GM23338 (cell line): ENCODE data around the gene GRK4.

ENCODE experiments used
- CREB1 ChIP-seq: fragments of 250-450 bp; sonication (Bioruptor Pico); IDR thresholded peaks from 2 replicates; pipeline ENCODE4 v1.5.0; 2020; ENCODE audit warnings: low read depth, mild to moderate bottlenecking, moderate library complexity
- EZH2 ChIP-seq: fragments of 200-600 bp; sonication (generic); IDR thresholded peaks from one replicate; pipeline ENCODE4 v1.8.0; 2017; ENCODE audit warnings: antibody characterized with exemption, mild to moderate bottlenecking, low read depth; ENCODE audit not compliant: unreplicated experiment
- EZH2phosphoT487 ChIP-seq: fragments of 200-600 bp; sonication (generic); IDR thresholded peaks from one replicate; pipeline ENCODE4 v1.8.1; 2018; ENCODE audit warnings: antibody characterized with exemption; ENCODE audit not compliant: unreplicated experiment
- JUNB ChIP-seq: IDR thresholded peaks from one replicate; pipeline ENCODE4 v1.6.1; 2016; ENCODE audit warnings: antibody characterized with exemption; ENCODE audit not compliant: unreplicated experiment
- POLR2AphosphoS5 ChIP-seq: IDR thresholded peaks from 2 replicates; pipeline ENCODE4 v1.6.1; 2016; ENCODE audit warnings: antibody characterized with exemption, low read depth
- STAT1 ChIP-seq: IDR thresholded peaks from one replicate; pipeline ENCODE4 v1.6.1; 2016; ENCODE audit warnings: antibody characterized with exemption; ENCODE audit not compliant: unreplicated experiment
- ZNF331 ChIP-seq: fragments of 250-450 bp; sonication (Bioruptor Pico); IDR thresholded peaks from 2 replicates; pipeline ENCODE4 v1.5.0; 2020; ENCODE audit warnings: low read depth, mild to moderate bottlenecking, moderate library complexity
- TF ChIP-seq, protein P1 (sequence below), 2 experiments: fragments of 200-600 bp in 1 of 2; sonication (generic) in 1 of 2; conservative IDR thresholded peaks; 2 replicates each; pipeline versions ENCODE4 v1.5.1 to v1.6.1; 2016 to 2017; ENCODE audit warnings: antibody characterized with exemption in 2 of 2, low read depth in 2 of 2, mild to moderate bottlenecking in 2 of 2, moderate library complexity in 1 of 2
- TF ChIP-seq, protein P2 (sequence below): IDR thresholded peaks from one replicate; pipeline ENCODE4 v1.6.1; 2018; ENCODE audit warnings: antibody characterized with exemption; ENCODE audit not compliant: unreplicated experiment
- TF ChIP-seq, protein P3 (sequence below): IDR thresholded peaks from 2 replicates; pipeline ENCODE4 v1.6.1; 2016; ENCODE audit warnings: antibody characterized with exemption
- TF ChIP-seq, protein P4 (sequence below): fragments of 250-450 bp; sonication (Bioruptor Pico); IDR thresholded peaks from 2 replicates; pipeline ENCODE4 v1.5.0; 2020; ENCODE audit warnings: mild to moderate bottlenecking, moderate library complexity

DNA sequence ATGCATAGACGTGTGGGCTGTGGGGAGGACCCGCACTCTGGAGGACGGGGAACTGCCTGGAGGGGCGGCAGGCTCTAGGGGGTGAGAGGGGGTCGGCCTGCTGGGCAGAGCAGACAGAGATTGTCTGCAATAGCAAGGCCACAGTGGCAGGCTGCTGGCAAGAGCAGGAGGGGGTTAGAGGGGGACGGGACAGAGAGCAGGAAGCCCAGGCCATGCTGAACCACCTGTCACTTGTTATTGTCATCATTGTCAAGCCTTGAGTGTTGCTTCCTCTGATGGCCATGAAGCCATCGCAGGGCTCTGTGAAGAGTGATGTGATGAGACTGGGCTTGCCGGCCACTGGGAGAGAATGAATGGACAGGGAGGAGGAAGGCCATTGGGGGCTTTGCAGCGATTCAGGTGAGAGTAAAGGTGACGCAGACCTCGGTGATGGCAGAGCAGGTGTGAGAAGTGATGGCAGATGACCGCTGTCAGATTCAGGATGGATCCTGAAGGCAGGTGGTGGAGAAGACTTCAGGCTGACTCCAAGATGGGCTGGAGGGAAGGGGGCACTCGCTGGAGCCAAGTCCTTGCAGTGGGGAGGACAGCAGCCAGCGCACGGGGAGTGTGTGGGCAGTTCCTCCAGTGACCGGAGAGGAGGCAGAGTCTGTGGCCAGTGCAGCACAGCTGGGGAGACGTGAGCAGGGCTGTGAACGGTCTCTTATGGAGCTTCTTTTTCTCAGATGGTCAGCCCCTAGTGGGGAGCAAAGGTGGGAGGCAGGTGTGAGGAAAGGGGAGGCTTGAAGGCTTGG is 67.4 kb downstream of the GRK4 start:
- TF ChIP-seq, protein P1, sequence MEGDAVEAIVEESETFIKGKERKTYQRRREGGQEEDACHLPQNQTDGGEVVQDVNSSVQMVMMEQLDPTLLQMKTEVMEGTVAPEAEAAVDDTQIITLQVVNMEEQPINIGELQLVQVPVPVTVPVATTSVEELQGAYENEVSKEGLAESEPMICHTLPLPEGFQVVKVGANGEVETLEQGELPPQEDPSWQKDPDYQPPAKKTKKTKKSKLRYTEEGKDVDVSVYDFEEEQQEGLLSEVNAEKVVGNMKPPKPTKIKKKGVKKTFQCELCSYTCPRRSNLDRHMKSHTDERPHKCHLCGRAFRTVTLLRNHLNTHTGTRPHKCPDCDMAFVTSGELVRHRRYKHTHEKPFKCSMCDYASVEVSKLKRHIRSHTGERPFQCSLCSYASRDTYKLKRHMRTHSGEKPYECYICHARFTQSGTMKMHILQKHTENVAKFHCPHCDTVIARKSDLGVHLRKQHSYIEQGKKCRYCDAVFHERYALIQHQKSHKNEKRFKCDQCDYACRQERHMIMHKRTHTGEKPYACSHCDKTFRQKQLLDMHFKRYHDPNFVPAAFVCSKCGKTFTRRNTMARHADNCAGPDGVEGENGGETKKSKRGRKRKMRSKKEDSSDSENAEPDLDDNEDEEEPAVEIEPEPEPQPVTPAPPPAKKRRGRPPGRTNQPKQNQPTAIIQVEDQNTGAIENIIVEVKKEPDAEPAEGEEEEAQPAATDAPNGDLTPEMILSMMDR (conservative IDR thresholded peaks at IDR 0.05; ENCODE audit: low read depth in 2 of 2): no peak
- TF ChIP-seq JUNB: no peak
- TF ChIP-seq ZNF331 (CRISPR knock-in tag): no peak
- TF ChIP-seq STAT1: no peak
- TF ChIP-seq EZH2: no peak
- no peak for TF ChIP-seq EZH2phosphoT487
- TF ChIP-seq CREB1: no peak
- TF ChIP-seq, protein P2, sequence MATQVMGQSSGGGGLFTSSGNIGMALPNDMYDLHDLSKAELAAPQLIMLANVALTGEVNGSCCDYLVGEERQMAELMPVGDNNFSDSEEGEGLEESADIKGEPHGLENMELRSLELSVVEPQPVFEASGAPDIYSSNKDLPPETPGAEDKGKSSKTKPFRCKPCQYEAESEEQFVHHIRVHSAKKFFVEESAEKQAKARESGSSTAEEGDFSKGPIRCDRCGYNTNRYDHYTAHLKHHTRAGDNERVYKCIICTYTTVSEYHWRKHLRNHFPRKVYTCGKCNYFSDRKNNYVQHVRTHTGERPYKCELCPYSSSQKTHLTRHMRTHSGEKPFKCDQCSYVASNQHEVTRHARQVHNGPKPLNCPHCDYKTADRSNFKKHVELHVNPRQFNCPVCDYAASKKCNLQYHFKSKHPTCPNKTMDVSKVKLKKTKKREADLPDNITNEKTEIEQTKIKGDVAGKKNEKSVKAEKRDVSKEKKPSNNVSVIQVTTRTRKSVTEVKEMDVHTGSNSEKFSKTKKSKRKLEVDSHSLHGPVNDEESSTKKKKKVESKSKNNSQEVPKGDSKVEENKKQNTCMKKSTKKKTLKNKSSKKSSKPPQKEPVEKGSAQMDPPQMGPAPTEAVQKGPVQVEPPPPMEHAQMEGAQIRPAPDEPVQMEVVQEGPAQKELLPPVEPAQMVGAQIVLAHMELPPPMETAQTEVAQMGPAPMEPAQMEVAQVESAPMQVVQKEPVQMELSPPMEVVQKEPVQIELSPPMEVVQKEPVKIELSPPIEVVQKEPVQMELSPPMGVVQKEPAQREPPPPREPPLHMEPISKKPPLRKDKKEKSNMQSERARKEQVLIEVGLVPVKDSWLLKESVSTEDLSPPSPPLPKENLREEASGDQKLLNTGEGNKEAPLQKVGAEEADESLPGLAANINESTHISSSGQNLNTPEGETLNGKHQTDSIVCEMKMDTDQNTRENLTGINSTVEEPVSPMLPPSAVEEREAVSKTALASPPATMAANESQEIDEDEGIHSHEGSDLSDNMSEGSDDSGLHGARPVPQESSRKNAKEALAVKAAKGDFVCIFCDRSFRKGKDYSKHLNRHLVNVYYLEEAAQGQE: no peak
- TF ChIP-seq, protein P3, sequence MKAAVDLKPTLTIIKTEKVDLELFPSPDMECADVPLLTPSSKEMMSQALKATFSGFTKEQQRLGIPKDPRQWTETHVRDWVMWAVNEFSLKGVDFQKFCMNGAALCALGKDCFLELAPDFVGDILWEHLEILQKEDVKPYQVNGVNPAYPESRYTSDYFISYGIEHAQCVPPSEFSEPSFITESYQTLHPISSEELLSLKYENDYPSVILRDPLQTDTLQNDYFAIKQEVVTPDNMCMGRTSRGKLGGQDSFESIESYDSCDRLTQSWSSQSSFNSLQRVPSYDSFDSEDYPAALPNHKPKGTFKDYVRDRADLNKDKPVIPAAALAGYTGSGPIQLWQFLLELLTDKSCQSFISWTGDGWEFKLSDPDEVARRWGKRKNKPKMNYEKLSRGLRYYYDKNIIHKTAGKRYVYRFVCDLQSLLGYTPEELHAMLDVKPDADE: no peak
- TF ChIP-seq POLR2AphosphoS5: no peak
- TF ChIP-seq, protein P4, sequence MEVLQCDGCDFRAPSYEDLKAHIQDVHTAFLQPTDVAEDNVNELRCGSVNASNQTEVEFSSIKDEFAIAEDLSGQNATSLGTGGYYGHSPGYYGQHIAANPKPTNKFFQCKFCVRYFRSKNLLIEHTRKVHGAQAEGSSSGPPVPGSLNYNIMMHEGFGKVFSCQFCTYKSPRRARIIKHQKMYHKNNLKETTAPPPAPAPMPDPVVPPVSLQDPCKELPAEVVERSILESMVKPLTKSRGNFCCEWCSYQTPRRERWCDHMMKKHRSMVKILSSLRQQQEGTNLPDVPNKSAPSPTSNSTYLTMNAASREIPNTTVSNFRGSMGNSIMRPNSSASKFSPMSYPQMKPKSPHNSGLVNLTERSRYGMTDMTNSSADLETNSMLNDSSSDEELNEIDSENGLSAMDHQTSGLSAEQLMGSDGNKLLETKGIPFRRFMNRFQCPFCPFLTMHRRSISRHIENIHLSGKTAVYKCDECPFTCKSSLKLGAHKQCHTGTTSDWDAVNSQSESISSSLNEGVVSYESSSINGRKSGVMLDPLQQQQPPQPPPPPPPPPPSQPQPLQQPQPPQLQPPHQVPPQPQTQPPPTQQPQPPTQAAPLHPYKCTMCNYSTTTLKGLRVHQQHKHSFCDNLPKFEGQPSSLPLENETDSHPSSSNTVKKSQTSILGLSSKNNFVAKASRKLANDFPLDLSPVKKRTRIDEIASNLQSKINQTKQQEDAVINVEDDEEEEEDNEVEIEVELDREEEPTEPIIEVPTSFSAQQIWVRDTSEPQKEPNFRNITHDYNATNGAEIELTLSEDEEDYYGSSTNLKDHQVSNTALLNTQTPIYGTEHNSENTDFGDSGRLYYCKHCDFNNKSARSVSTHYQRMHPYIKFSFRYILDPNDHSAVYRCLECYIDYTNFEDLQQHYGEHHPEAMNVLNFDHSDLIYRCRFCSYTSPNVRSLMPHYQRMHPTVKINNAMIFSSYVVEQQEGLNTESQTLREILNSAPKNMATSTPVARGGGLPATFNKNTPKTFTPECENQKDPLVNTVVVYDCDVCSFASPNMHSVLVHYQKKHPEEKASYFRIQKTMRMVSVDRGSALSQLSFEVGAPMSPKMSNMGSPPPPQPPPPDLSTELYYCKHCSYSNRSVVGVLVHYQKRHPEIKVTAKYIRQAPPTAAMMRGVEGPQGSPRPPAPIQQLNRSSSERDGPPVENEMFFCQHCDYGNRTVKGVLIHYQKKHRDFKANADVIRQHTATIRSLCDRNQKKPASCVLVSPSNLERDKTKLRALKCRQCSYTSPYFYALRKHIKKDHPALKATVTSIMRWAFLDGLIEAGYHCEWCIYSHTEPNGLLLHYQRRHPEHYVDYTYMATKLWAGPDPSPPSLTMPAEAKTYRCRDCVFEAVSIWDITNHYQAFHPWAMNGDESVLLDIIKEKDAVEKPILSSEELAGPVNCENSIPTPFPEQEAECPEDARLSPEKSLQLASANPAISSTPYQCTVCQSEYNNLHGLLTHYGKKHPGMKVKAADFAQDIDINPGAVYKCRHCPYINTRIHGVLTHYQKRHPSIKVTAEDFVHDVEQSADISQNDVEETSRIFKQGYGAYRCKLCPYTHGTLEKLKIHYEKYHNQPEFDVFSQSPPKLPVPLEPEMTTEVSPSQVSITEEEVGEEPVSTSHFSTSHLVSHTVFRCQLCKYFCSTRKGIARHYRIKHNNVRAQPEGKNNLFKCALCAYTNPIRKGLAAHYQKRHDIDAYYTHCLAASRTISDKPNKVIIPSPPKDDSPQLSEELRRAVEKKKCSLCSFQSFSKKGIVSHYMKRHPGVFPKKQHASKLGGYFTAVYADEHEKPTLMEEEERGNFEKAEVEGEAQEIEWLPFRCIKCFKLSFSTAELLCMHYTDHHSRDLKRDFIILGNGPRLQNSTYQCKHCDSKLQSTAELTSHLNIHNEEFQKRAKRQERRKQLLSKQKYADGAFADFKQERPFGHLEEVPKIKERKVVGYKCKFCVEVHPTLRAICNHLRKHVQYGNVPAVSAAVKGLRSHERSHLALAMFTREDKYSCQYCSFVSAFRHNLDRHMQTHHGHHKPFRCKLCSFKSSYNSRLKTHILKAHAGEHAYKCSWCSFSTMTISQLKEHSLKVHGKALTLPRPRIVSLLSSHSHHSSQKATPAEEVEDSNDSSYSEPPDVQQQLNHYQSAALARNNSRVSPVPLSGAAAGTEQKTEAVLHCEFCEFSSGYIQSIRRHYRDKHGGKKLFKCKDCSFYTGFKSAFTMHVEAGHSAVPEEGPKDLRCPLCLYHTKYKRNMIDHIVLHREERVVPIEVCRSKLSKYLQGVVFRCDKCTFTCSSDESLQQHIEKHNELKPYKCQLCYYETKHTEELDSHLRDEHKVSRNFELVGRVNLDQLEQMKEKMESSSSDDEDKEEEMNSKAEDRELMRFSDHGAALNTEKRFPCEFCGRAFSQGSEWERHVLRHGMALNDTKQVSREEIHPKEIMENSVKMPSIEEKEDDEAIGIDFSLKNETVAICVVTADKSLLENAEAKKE (CRISPR knock-in tag): no peak
